PC-3 (cell line): ENCODE measurements around the gene FMNL2.

Experiments
- CTCF ChIP-seq: fragments of 300-600 bp; sonication (generic); conservative IDR thresholded peaks from 2 replicates; pipeline ENCODE4 v1.5.1; 2017; ENCODE audit warnings: antibody characterized with exemption, low read depth, mild to moderate bottlenecking, low read length
- EZH2 ChIP-seq: fragments of 300-600 bp; sonication (generic); IDR thresholded peaks from one replicate; pipeline ENCODE4 v1.6.1; 2017; ENCODE audit warnings: antibody characterized with exemption, mild to moderate bottlenecking, low read length; ENCODE audit not compliant: unreplicated experiment
- EZH2phosphoT487 ChIP-seq: fragments of 300-600 bp; sonication (generic); IDR thresholded peaks from 2 replicates; pipeline ENCODE4 v1.6.1; 2018; ENCODE audit warnings: mild to moderate bottlenecking, antibody characterized with exemption, low read length, borderline replicate concordance

- TF ChIP-seq CTCF (no peak), EZH2 (no peak), EZH2phosphoT487 (no peak)
These were observed 264.2 kb downstream of the FMNL2 start for GRCh38 chr2:152598975-152599759.
